GM21786 (cell line): ENCODE data around the gene TRAPPC12.
"Not testable (repeated sequence)": the region's sequence is repeated elsewhere in the genome, so short reads cannot be mapped to it uniquely, and the experiment has no call there.

Source experiments
- ATAC-seq: cut with Tn5 transposase; IDR thresholded peaks from one replicate; pipeline ENCODE4 v1.9.1; 2021; ENCODE audit not compliant: unreplicated experiment

The TRAPPC12 gene

DNA sequence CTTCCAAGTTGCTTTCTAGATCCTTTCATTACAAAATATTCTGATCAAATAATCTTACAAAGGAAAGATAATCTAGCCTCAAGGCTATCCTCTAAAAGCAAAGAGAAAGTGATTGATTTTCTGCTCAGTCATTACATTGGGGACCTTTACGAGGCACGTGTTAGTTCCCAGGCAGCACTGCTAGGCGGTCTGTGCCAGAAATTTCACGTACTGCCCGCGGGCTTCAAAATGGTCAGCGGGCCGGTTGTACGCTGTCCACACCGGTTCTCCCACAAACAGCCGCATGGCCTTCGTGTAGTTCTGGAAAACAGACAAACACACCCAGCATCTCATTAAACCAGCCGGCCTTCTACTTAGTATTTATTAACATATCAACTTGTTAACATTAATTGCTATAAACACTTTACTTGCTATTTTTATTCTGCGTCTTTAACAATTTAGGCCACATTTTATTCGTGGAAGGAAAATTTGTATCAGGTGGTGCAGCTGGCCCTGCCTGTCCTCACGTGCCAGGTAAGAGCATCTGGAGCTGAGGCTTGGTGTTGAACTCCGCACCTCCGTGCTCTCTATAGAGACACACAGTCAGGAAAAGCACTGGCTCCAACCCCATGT is 119.4 kb downstream of the TRAPPC12 start:
- ATAC-seq = no peak

DNA sequence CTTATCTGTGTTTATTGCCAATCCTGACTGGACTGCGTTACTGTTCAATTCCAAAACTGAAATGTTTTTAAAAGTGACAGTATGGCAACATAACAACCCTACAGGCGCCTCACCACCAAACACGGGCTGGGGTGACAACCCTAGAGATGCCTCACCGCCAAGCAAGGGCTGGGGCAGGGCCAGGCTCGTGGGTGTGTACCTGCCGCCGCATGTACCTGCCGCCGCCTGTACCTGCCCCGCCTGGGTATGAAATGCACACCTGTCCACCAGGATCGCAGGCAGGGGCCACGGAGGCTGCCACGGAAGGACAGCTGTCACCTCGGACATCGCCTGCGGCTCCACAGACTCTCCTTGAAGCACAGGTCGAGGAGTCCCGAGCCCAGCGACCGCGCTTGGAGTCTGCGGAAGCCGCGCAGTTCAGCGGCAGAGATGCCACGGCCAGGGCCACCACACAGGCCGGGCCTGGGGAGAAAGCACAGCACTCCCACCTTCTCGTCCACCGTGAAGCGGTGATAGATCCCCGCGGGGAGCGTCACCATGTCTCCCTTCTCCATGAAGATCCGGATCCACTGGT is 120.9 kb downstream of the TRAPPC12 start:
- ATAC-seq = no peak

DNA sequence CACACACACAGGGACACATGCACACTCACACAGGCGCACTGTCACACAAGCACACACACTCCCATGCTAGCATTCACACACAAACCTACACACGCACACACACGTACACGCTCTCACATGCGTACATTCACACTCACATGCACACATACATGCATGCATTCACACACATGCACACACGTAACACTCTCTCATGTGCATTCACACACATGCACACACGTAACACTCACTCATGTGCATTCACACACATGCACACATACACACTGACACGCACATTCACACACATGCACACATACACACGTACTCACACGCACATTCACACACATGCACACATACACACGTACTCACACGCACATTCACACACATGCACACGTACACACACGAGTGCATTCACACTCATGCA is 123.6 kb downstream of the TRAPPC12 start:
- no peak for ATAC-seq

DNA sequence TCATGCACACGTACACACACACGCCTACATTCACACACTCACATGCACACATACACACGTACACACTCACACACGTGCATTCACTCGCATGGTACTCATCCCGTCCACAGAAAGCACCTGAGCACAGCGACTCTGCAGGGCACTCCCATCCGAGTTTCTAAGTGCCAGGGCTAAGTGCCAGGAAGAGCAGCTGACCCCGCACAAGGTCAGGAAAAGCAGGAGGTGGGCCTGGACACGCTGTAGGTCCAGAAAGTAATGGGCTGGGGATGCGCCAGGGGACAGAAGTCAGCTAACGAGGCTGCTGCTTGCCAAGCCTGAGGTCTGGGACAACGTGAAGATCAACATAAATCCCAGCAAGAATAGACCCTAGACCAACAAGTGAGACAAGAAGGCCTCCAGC is 124.0 kb downstream of the TRAPPC12 start:
- no peak for ATAC-seq

DNA sequence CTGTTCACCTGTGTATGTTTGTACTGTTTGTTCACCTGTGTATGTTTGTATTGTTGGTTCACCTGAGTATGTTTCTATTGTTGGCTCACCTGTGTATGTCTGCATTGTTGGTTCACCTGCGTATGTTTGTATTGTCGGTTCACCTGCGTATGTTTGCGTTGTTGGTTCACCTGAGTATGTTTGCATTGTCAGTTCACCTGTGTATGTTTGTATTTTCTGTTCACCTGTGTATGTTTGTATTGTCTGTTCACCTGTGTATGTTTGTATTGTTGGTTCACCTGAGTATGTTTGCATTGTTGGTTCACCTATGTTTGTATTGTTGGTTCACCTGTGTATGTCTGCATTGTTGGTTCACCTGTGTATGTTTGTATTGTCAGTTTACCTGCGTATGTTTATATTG is 125.2 kb downstream of the TRAPPC12 start:
- no peak for ATAC-seq

DNA sequence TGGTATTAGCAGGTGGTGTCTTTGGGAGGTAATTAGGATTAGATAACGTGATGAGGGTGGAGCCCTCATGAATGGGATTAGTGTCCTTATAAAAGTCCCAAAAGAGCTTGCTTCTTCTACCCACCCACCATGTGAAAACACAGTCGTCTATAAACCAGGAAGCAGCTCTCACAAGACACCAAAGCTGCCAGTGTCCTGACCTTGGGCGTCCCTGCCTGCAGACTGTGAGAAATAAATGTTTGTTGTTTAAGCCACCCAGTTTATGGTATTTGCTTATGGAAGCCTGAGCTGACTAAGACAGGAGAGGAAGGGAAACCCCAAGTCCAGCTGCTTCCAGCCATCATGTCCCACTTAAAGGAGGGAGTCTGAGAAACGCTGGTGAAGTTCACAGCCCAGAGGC is 126.3 kb downstream of the TRAPPC12 start:
- no peak for ATAC-seq

DNA sequence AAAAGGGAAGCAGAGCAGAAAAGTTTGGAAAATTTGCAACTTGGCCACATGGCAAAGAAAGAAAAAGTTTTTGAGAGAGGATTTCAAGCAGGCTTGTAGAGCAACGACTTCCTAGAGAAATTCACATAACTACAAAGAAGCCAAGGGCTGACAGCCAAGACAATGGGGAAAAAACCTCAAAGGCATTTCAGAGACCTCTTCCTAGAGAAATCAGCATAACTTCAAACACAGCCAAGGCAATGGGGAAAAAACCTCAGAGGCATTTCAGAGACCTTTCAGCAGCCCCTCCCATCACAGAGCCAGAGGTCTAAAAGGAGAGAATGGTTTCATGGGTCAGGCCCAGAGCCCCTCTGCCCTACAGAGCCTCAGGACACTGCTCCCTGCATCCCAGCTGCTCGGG is 132.6 kb downstream of the TRAPPC12 start:
- ATAC-seq = no peak

DNA sequence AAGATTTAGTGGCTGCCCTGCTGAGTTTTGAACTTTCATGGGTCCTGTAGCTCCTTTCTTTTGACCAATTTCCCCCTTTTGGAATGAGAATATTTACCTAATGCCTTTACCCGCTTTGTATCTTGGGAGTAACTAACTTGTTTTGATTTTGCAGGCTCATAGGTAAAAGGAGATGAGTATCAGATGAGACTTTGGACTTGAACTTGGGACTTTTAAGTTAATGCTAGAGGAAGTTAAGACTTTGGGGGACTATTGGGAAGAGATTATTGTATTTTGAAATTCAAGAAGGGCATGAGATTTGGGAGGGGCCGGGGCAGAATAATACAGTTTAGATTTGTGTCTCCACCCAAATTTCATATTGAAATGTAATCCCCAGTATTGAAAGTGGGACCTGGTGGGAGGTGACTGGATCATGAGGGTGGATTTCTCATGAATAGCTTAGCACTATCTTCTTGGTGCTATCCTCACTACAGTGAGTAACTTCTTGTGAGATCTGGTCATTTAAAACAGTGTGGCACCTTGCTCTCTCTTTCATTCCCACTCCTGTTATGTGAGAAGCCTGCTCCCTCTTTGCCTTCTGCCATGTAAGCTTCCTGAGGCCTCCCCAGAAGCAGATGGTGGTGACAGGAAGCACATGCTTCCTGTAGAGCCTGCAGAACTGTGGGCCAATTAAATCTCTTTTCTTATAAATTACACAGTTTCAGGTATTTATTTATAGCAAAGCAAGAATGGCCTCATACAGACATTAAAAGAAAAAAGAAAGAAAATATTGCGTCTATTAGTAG is 133.7 kb downstream of the TRAPPC12 start:
- ATAC-seq = no peak

DNA sequence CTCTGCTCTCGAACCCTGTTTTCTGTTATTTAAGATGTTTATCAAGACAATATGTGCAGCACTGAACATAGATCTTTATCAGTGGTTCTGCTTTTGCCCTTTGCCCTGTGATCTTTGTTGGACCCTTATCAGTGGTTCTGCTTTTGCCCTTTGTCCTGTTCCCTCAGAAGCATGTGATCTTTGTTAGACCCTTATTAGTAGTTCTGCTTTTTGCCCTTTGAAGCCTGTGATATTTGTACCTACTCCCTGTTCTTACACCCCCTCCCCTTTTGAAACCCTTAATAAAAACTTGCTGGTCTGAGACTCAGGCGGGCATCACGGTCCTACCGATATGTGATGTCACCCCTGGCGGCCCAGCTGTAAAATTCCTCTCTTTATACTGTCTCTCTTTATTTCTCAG is 135.9 kb downstream of the TRAPPC12 start:
- ATAC-seq = not testable (repeated sequence)

DNA sequence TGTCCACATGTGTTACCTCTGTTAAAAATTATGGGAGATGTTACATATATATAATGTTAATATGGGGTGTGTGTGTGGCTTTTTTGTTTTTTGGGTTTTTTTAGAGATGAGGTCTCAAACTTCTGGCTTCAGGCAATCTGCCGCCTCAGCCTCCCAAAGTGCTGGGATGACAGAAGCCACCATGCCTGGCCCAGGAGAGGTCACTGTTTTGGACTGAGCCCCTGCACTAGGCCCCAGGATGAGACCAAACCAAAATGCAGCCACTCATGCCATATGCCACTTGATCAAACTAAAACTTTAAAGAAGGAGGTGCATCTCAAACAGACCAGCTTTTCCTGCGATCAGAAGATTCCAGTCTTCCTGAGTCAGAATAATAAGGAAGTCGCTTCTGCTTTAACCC is 137.3 kb downstream of the TRAPPC12 start:
- no peak for ATAC-seq

DNA sequence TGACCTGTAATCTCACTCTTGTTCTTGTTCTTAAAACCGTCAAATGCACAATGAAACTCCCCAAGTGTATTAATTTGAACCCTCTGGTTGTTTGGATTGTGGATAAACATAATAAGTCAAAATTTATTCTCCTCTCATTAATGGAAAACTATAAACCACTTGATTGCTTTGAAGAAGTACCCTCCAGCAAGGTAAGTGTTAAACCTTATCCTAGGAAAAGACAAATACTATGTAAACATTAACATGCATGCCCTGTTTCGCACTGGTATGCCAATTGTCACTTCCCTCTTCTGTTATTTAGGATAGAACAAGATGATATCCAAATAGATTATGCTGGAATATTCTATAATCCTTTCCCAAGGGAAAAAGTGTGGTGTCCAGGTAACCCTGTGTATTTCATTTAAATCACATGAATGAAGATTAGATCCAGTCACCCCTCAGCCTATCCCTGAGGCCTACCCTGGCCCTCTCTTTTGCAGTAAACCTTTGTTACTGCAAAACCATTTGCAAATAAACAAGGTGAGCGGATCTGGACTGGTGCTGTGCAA is 138.5 kb downstream of the TRAPPC12 start:
- no peak for ATAC-seq

DNA sequence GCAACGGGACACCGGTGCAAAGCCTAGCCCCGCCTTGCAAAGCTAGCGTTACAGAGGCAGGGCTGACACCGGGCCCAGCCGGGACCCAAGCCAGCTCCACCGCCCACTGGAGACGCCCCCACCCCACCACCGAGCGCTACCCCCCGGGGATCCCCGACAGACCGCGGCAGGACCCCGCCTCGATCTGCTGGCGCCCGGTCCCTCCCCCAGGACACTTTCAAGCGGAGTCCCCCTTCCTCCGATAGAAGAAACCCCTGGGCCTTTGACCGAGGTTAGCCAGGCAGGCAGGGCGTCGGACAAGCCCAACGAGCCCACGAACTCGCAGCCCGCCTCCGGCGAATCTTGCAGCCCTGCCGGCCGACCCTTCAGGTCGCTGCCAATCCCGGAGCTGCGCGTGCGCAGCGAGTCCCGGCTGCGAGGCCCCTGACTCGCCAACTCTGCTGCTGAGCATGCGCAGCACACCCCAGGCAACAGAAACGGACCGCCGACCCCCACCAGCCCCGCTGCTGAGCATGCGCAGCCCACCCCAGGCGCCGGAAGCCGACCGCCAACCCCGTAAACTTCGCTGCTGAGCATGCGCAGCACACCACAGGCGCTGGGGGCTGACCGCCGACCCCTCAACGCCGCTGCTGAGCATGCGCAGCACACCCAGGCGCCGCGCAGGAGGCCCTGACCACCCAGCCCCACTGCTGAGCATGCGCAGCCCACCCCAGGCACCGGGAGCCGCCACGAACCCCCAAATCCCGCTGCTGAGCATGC is 139.2 kb downstream of the TRAPPC12 start:
- ATAC-seq = peak; percentile 75

DNA sequence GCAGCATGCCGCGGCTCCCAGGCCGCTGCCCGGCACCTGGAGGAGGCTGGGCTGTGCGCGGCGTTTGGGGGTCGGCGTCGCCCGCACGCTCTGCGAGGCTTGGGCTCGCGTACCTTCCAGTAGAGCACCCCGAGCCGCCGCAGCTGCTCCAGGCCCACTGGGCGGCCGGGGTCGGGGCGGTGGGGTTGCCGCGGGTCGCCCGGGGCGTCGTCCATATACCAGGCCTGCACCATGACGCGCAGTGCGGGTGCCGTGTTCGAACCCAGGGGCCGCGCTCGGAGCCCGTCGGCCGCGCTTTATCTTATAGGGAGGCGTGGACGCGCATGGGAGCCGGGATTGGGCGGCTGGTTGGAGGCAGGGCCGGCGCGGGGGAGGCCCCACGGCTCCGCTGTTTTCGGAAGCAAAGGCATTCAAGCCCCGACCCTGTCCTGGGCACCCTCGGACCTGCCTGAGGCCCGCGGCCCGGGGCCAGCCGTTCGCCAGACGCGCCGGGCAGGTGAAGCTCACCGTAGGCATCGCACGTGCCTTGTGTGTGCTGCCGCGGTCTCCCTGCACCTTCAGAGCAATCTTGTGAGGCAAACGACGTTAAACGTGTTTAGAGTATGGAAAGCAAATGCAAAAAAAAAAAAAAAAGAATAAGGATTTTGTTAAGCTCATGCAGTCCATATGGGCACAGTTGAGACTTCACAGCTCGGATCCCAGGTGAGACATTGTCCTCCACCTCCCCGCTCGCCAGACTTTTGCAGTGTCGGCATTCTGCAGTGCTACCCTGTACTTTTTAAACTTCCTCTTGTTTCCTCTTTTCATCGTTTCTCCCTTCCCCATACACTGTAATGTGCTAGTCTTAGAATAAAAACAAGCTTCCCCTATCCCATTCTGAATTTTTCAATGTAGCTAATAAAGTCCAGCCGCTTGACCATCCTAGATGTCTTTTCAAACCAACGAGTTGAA is 140.0 kb downstream of the TRAPPC12 start, which contains the start of gene ADI1:
Gene ADI1 (minus strand): TSS at position 277 of the 951 bp plus-strand sequence. CDS start 44 bp downstream, at position 233.
- ATAC-seq = peak; percentile 66

DNA sequence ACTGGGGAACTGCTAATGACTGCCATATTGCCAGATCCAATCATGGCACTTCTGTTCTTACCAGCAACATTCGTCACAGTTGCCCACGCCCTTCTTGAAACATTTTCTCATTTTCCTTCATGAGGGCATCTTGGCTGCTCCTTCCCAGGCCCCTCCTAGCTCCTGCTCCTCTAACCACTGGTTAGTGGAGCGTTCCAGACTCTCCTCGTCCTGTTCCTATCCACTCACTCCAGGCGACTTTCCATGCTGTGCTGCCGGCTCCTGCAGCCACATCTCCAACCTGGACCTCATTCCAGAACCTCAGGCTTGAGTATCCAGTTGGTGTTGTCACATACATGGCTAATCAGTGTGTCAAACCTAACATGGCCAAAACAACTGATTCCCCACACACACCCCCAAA is 141.1 kb downstream of the TRAPPC12 start:
- ATAC-seq = no peak

DNA sequence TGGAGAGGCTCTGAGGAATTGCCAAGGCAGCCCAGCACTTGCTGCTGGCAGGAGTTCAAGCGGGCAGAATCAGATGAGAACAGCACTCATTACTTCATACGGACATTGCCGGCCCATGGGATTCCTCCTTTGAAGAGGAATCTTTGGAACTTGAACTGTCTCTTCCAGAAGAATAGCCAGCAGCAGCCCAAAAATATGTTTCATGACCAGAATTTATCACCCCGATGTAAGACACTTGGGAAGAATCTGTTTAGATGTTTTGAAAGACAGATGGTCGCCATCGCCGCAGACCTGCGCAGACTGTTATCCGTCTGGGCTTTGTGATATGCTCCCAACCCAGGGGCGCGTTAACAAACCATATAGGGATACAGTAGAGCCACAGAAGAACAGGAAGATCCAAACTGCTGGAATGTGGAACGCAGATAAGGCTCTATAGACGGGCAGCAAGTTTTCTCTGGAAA is 143.5 kb downstream of the TRAPPC12 start:
- ATAC-seq = no peak

DNA sequence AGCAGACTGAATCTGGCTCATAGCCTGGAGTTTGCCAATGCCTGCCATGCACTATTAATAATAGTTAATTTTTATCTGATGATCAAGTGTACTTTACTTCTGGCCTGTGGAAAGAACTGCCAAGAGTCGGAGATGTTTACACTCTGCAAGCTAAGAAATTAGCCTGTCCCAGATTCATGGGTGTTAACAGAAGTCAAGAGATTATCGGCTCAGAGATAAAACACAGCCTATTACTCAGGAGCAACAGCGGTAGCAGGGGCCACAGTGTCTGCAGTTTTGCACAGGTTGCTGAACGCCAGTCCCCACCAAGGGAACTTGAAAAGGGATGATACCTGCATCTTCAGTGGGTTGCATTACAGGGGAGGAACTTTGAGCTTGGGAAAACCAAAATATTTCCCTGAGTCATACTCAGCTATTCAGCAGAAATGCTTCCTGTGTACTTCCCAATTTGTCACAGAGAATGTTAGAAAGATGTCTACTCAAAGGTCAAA is 144.1 kb downstream of the TRAPPC12 start:
- ATAC-seq = no peak

DNA sequence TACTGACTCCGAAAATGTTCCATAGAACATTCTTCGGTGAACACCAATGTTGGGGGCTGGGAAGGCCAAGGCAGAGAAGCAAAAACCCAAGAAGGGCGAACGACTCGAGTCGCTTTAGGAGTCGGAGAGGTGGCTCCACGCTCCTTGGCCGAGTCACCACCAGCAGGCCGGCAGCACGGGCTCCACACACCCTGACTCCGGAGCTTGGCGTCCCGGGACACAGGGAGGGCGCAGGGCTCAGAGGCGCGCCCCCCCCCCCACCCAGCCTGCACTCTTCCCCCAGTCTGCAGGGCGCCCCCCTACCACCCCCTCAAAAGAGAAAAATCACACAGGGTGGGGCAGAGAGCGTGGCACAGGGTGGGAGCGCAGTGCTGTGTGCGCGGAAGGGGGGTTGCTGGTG is 147.4 kb downstream of the TRAPPC12 start:
- ATAC-seq = no peak

DNA sequence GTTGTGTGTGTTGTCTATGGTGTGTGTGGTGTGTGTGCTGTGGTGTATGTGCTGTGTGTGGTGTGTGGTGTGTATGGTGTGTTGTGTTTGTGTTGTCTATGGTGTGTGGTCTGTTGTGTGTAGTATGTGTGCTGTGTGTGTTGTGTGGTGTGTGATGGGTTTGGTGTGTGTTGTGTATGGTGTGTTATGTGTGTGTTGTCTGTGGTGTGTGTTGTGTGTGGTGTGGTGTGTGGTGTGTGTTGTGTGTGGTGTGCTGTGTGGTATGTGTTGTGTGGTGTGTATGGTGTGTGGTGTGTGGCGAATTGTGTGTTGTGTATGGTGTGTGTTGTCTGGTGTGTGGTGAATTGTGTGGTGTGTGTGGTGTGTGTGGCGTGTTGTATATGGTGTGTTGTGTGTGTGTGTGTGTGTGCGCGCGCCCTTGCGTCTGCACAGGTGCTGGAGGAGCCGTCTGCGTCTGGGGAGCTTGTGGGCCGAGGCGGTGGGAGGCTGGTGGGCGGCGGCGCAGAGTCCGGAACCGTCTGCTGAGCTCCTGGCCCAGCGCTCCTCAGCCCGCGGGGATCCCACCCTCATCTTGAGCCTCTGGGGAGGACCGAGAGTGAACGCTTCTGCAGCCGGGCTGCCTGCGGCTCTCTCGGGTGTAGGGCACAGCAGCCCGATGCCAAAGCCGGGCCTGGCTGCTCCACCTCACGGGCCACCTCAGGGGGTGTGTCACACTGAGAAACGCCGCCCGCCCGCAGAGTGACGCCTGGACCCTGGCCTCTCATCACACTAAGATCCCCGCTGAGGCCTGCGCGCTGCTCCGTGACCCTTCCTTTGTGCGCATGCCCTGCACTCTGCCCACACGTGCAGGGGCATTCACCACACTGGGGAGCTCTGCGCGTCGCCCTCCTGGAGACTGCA is 148.6 kb downstream of the TRAPPC12 start:
- no peak for ATAC-seq
